Skeletal muscle satellite cell (primary cell): ENCODE measurements around the gene MAPK14.

ENCODE experiments used
- H3K27me3 ChIP-seq: 2 replicates; pipeline ENCODE4 v1.7.0; 2013; ENCODE audit warnings: low read length; ENCODE audit not compliant: control insufficient read depth, insufficient read depth
- H3K36me3 ChIP-seq: 2 replicates; pipeline ENCODE4 v1.7.0; 2013; ENCODE audit warnings: mild to moderate bottlenecking, control low read depth, low read length; ENCODE audit not compliant: insufficient read depth
- H3K4me1 ChIP-seq: 2 replicates; pipeline ENCODE4 v1.7.0; 2013; ENCODE audit warnings: low read length; ENCODE audit not compliant: control insufficient read depth, insufficient read depth
- H3K4me2 ChIP-seq: 2 replicates; pipeline ENCODE4 v1.7.0; 2013; ENCODE audit warnings: mild to moderate bottlenecking, low read length
- H3K4me3 ChIP-seq: 2 replicates; pipeline ENCODE4 v1.7.0; 2013; ENCODE audit warnings: low read length
- H3K9ac ChIP-seq: 2 replicates; pipeline ENCODE4 v1.7.0; 2013; ENCODE audit warnings: mild to moderate bottlenecking, low read depth, low read length, moderate library complexity
- H3K9me3 ChIP-seq: replicated peaks from 2 replicates; pipeline ENCODE4 v1.7.0; 2013; ENCODE audit warnings: mild to moderate bottlenecking, control low read depth, low read length

Gene MAPK14

DNA sequence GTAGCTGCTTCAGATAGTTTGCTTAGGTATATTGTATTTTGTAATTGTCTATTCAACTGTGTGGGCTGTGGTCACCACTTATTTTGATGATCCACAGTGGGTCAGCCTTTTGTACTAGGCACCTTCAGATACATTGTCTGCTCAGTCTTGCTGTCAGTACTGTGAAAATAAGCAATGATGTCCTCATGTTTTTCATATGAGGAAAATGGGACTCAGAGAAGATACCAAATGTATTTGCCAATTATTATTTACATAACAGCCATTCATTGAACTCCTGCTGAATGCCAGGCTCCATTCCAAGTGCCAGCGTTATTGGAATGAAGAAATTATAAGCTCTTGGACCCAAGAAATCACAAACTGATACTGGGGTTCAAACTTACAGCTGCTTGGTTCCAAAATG lies 28.6 kb downstream of the MAPK14 start:
- H3K4me2 ChIP-seq: no peak overlapping the region
- H3K4me1 ChIP-seq: peaks cover 12% of the 10 kb centered on the region
- no peak overlapping the region for H3K9ac ChIP-seq
- peaks cover 36% of the 10 kb centered on the region for H3K36me3 ChIP-seq
- H3K4me3 ChIP-seq: no peak overlapping the region
- H3K27me3 ChIP-seq: no peaks in the 10 kb centered on the region
- H3K9me3 ChIP-seq: no peaks in the 10 kb centered on the region

DNA sequence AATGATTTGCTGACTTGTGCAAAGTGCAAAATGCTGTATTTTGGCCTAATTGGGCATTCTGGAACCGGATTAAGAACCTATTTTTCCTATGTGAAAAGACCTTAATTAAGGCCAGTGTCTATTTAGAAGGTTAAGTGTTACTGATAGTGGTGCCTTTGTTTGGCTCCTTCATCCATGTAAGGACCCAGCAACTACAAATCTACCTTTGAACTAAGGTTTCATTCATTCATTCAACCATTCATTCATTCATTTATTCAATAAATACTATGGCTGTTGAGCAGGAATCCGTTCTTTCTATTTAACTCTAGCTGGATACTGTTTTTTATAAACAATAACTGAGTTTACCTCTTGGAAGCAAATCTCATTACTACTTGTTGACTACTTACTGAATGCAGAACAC lies 33.6 kb downstream of the MAPK14 start:
- Histone ChIP-seq H3K9me3 (no peaks in the 10 kb centered on the region), H3K27me3 (no peaks in the 10 kb centered on the region), H3K9ac (no peak overlapping the region), H3K4me3 (no peak overlapping the region), H3K36me3 (peaks cover 32% of the 10 kb centered on the region), H3K4me2 (no peak overlapping the region), H3K4me1 (peaks cover 17% of the 10 kb centered on the region)

DNA sequence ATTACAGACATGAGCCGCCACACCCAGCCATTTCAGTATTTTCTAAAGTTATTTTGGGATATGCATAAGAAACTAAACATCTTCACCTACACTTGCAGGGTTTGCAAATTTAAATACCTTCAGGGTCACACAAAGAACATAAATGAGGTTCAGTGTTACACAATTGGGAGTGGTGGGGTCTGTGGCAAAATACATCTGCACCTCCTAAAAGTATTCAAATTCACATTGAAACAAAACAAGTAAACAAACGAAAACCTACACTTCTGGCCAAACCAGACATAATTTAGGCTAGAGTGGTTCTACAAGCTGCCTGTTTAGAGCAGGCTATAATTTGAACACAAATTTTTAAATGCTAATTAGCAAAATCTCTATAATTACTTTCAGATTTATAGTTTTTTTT lies 34.6 kb downstream of the MAPK14 start:
- no peaks in the 10 kb centered on the region for H3K27me3 ChIP-seq
- no peak overlapping the region for H3K4me3 ChIP-seq
- H3K9ac ChIP-seq: no peak overlapping the region
- peaks cover 17% of the 10 kb centered on the region for H3K4me1 ChIP-seq
- H3K36me3 ChIP-seq: peaks cover 28% of the 10 kb centered on the region
- H3K9me3 ChIP-seq: no peaks in the 10 kb centered on the region
- no peak overlapping the region for H3K4me2 ChIP-seq

DNA sequence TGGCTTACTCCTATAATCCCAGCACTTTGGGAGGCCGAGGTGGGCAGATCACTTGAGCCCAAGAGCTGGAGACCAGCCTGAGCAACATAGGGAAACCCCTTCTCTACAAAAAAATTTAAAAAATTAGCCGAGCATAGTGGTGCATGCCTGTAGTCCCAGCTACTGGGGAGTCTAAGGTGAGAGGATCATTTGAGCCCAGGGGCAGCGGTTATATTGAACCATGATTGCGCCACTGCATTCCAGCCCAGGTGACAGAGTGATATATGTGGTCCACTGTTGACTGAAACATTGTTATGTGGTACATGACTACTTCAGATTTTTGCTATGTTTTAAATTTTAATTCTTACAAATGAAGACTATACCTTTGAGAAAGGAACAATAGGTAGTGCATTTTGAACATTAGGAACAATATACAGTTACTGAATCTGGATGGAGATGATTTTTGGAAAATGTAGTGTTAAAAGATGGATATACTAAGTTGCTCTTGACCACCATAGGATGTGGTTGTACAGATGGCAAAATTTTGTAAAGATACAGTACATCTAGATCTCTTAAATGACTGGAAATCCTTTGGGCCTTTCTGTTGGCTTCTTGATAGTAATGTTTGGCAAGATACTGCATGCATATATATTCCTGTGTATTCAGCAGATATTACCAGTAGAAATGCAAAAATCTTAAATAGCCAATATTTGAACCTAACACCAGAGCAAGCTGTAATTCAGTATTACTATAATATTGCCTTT lies 35.9 kb downstream of the MAPK14 start:
- Histone ChIP-seq H3K27me3 (no peaks in the 10 kb centered on the region), H3K36me3 (peaks cover 28% of the 10 kb centered on the region), H3K4me2 (no peak overlapping the region), H3K4me1 (peaks cover 17% of the 10 kb centered on the region), H3K9me3 (no peaks in the 10 kb centered on the region), H3K9ac (no peak overlapping the region), H3K4me3 (no peak overlapping the region)

DNA sequence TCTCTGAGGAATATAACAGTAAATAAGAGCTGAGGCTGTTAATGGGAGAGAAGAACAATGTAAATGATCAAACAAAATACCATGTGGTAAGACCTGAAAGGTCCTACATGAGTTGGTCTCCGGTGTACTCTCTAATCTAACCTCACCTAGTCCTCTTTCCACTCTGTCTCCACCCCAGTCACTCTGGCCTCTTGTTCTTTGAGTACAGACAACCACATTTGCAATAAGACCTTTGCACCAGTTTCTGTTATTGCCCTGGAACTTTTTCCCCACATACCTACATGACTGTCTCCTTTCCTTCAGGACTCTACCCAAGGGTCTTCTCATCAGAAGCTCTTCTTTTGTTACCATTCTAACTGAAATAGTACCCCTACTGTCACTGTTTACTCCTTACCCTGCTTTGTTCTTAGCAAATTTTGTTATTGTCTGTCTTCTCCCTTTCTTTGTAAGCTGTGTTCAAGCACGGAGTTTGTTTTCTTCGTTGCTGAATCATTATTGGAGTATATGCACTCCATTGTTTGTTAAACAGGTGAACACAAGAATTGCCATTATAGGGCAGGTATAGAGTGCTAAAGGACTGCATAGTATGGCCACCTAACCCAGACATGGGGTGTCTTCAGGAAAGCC lies 37.3 kb downstream of the MAPK14 start:
- Histone ChIP-seq H3K27me3 (no peaks in the 10 kb centered on the region), H3K4me1 (peaks cover 17% of the 10 kb centered on the region), H3K4me2 (no peak overlapping the region), H3K9ac (no peak overlapping the region), H3K9me3 (no peaks in the 10 kb centered on the region), H3K36me3 (peaks cover 20% of the 10 kb centered on the region), H3K4me3 (no peak overlapping the region)

DNA sequence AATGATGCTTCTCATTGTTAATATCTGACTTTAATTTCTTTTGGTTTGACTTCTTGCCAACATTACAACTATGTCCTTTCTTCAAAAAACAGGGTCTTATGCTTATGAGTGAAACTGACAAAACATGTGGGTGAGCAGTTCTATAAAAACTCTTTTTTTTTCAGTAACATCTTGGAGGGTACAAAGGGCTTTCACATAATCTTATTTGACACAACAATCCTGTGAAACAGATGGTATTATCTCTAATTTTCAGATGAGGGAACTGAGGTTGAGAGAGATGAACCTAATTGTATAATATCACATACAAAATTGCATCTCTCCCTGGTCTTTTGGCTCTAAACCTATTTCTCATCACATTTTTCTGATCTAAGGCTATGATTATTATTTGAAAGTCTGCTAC lies 38.3 kb downstream of the MAPK14 start:
- Histone ChIP-seq H3K9ac (no peak overlapping the region), H3K4me2 (no peak overlapping the region), H3K4me1 (peaks cover 17% of the 10 kb centered on the region), H3K27me3 (no peaks in the 10 kb centered on the region), H3K9me3 (no peaks in the 10 kb centered on the region), H3K36me3 (peaks cover 12% of the 10 kb centered on the region), H3K4me3 (no peak overlapping the region)

DNA sequence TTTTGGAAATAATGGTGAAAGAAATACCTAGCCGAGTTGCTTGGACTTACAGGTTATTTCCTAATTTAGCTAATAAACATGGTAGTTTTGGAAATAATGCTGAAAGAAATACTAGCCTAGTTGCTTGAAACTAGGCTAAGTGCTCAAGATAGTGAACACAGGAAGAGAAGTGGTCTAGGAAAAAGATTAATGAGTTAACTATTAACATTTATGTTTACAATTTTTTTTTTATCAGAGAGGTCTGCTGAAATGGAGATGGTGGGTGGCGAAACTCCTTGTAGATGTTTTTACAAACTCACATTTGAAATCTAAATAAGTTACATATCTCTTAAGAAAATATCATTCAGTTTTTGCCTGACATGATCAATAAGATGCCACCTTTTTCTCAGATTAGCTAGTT lies 39.2 kb downstream of the MAPK14 start:
- Histone ChIP-seq H3K4me1 (peaks cover 17% of the 10 kb centered on the region), H3K27me3 (no peaks in the 10 kb centered on the region), H3K9ac (no peak overlapping the region), H3K4me3 (no peak overlapping the region), H3K36me3 (peaks cover 6% of the 10 kb centered on the region), H3K4me2 (no peak overlapping the region), H3K9me3 (no peaks in the 10 kb centered on the region)

DNA sequence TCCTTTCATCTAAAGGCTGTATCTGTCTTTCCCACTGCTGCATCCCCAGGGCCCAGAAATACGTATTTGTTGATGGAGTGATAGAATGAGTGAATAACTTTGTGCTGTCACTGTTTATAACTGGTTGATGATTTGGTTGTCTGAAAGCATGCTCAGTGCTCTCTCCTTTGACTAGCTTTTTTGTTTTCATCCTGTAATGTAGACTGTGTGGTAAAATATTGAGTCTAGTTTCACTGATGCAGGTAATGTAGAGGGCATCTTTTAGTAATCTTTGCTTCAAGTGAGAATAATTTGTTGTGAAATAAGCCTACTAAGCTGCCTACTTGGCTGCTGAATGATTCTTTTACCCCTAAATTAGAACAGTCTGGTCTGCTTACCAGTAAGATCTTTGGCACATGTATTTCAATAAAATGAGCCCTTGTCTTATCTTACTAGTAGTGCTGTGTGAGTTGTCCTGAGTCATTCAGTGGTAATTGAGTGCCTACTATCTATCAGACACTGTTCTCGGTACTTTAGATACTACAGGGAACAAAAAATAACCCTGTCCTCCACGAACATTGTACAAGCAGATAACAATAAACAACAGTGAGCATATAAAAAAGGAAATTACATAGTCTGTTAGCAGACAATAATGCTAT lies 39.9 kb downstream of the MAPK14 start:
- Histone ChIP-seq H3K4me1 (peaks cover 17% of the 10 kb centered on the region), H3K4me2 (no peak overlapping the region), H3K9ac (no peak overlapping the region), H3K9me3 (no peaks in the 10 kb centered on the region), H3K36me3 (peaks cover 6% of the 10 kb centered on the region), H3K27me3 (no peaks in the 10 kb centered on the region), H3K4me3 (no peak overlapping the region)

DNA sequence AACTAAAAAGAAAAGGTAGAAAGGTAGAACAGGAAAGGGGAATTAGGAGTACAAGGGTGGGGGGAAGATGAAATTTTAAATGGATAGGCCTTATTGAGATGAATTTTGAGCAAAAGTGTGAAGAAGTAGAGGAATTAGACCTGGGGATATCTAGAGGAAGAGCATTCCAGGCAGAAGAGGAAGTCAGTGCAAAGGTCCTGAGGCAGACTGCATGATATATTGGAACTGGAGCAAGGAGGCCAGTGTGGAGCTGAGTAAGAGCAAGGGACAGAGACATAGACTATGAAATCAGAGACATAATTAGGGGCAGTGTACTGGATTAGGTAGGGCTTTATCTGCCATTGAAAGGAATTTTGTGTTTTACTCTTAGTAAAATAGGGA lies 40.4 kb downstream of the MAPK14 start:
- no peaks in the 10 kb centered on the region for H3K9me3 ChIP-seq
- no peaks in the 10 kb centered on the region for H3K27me3 ChIP-seq
- H3K4me1 ChIP-seq: peaks cover 17% of the 10 kb centered on the region
- no peak overlapping the region for H3K4me3 ChIP-seq
- peaks cover 3% of the 10 kb centered on the region for H3K36me3 ChIP-seq
- no peak overlapping the region for H3K9ac ChIP-seq
- no peak overlapping the region for H3K4me2 ChIP-seq

DNA sequence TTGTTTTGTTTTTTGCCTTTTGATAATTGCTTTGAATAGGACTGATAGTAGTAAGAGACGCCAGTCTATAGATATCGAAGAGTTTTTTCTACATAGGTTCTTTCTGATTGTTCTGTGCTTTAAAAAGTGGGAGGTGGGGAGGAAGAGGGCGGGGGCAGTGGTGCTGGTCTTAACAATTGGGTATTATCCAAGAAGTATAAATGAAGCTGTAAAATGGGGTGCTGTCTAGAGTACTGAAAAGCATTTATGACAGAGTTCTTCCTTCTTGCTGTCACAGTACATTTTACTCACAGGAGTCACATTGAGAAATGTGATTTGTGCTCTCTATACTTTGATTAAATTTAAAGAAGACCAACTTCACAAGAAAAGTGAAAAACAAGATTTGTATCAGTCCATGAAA lies 41.0 kb downstream of the MAPK14 start:
- H3K9me3 ChIP-seq: no peaks in the 10 kb centered on the region
- H3K27me3 ChIP-seq: no peaks in the 10 kb centered on the region
- H3K4me2 ChIP-seq: no peak overlapping the region
- peaks cover 17% of the 10 kb centered on the region for H3K4me1 ChIP-seq
- H3K9ac ChIP-seq: no peak overlapping the region
- H3K36me3 ChIP-seq: no peaks in the 10 kb centered on the region
- no peak overlapping the region for H3K4me3 ChIP-seq

DNA sequence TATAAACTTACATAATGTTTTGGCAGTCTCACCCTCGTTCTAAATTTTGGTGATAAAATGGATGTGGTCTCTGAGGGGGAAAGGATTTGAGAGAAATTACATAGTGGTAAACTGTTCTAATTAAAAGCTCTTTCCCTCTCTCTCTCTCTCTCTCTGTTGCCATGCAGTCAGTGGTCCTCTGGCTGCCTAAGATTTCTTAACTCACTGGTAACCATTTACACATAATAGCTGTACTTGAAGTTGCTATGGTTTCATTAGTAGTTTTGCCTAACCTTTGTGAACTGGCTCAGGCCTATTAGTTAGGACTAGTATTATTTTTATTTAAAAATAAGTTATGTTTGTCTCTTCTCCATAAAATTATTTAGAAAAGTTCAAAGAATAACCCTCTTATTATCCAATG lies 42.0 kb downstream of the MAPK14 start:
- H3K27me3 ChIP-seq: no peaks in the 10 kb centered on the region
- no peak overlapping the region for H3K9ac ChIP-seq
- H3K4me2 ChIP-seq: no peak overlapping the region
- no peaks in the 10 kb centered on the region for H3K36me3 ChIP-seq
- H3K4me1 ChIP-seq: peaks cover 17% of the 10 kb centered on the region
- no peaks in the 10 kb centered on the region for H3K9me3 ChIP-seq
- no peak overlapping the region for H3K4me3 ChIP-seq

DNA sequence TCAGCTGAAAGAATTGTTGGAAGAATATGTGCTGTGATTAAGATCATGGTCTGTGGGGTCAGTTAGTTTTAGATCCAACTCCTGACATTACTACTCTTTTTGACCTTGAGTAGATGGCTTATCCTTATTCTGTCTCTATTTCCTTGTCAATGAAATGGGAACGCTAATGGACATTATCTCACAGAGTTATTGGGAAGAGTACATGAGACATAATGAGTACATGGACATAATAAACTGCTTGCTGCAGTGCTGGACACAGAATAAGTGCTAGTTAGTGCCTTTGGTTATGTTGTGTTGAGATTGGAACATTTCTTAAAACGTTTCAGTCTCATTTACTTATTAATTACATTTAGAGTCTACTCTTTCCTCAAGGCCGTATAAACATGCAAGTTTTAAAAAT lies 42.6 kb downstream of the MAPK14 start:
- Histone ChIP-seq H3K9me3 (no peaks in the 10 kb centered on the region), H3K9ac (no peak overlapping the region), H3K4me2 (no peak overlapping the region), H3K4me1 (peaks cover 10% of the 10 kb centered on the region), H3K27me3 (no peaks in the 10 kb centered on the region), H3K4me3 (no peak overlapping the region), H3K36me3 (no peaks in the 10 kb centered on the region)
